Measurements from ENCODE around the gene NMT1.

- no peak for TF ChIP-seq CTCF (IDR thresholded peaks at IDR 0.05)
- TF ChIP-seq POLR2AphosphoS5 (IDR thresholded peaks at IDR 0.05): peak; percentile 35 to 49
These were observed 12.4 kb downstream of the NMT1 start for GRCh38 chr17:45073414-45074070.

Data from esophagus muscularis mucosa (tissue), 3 donors.